Colonic mucosa (tissue), 4 donors: Measurements from ENCODE around the gene HNRNPR. TPM values are rescaled to one million over a fixed set of nuclear protein-coding genes. Genes with fewer than 3 reads are reported as not detected.

Experiments
- DNase-seq: peaks from one replicate; pipeline ENCODE4 v3.0.0-alpha.2; 2020
- H3K27ac ChIP-seq: fragments of 200-600 bp; one replicate; pipeline ENCODE4 v1.8.0; 2021
- H3K27me3 ChIP-seq: fragments of 200-600 bp; one replicate; pipeline ENCODE4 v1.8.0; 2021
- H3K36me3 ChIP-seq: fragments of 200-600 bp; one replicate; pipeline ENCODE4 v1.8.0; 2021
- H3K4me1 ChIP-seq: fragments of 200-600 bp; one replicate; pipeline ENCODE4 v1.8.0; 2021; ENCODE audit warnings: mild to moderate bottlenecking
- H3K4me3 ChIP-seq: fragments of 200-600 bp; one replicate; pipeline ENCODE4 v1.8.0; 2021
- H3K9ac ChIP-seq, 2 donors: one replicate each; pipeline ENCODE4 v1.7.0; 2013; ENCODE audit warnings: control low read depth in 2 of 2, low read depth in 2 of 2, low read length in 2 of 2
- H3K9me3 ChIP-seq: fragments of 200-600 bp; one replicate; pipeline ENCODE4 v1.8.0; 2021
- CTCF ChIP-seq: fragments of 200-600 bp; IDR thresholded peaks from one replicate; pipeline ENCODE4 v1.8.0; 2022; ENCODE audit warnings: antibody characterized with exemption, mild to moderate bottlenecking
- intact Hi-C: fragments of 100-400 bp; cut with DNase I; formaldehyde crosslinking; loops from one replicate; pipeline ENCODE4 v1.14.1; 2022
- total RNA-seq, 2 donors: library from RNA; stranded (reverse); fragmentation: NEBNext Ultra II Directional in 1 of 2; extraction: Animal tissue kit (Norgen Biotek cat#: 25700) in 1 of 2; gene quantifications; one replicate each; pipeline ENCODE4 v1.2.1, GENCODE V29; 2021
- donor health status: healthy.
- donor health status: DM: no; HTN: no; CAD: no.
- donor health status: DM: no; HTN: no; CAD: no.

Gene HNRNPR
- total RNA-seq, 2 donors from 2014 or later, result 103 to 165 TPM

GRCh38 chr1:23291706-23292105 lies 52.4 kb downstream of the HNRNPR start:
- DNase-seq, result no peak
- Histone ChIP-seq H3K4me1 (no peaks in the 10 kb centered on the region), H3K4me3 (no peak overlapping the region), H3K27ac (no peak overlapping the region), H3K9me3 (no peaks in the 10 kb centered on the region), H3K27me3 (no peaks in the 10 kb centered on the region), H3K9ac (no peak overlapping the region), H3K36me3 (no peaks in the 10 kb centered on the region)
- intact Hi-C loops, result no loop called here
- no peak for TF ChIP-seq CTCF

GRCh38 chr1:23290836-23291565 lies 53.1 kb downstream of the HNRNPR start:
- intact Hi-C loops, result no loop called here
- no peak for TF ChIP-seq CTCF

GRCh38 chr1:23288671-23289070 lies 55.4 kb downstream of the HNRNPR start:
- no peak overlapping the region for H3K4me3 ChIP-seq
- no peak overlapping the region for H3K9ac ChIP-seq
- intact Hi-C loops, result no loop called here
- no peak overlapping the region for H3K27ac ChIP-seq
- TF ChIP-seq CTCF, result no peak
- no peaks in the 10 kb centered on the region for H3K4me1 ChIP-seq
- no peak for DNase-seq
- no peaks in the 10 kb centered on the region for H3K36me3 ChIP-seq
- no peaks in the 10 kb centered on the region for H3K27me3 ChIP-seq
- no peaks in the 10 kb centered on the region for H3K9me3 ChIP-seq

More at GRCh38 chr1:23290836-23291565, 53.1 kb downstream of the HNRNPR start:
- Histone ChIP-seq H3K4me3 (no peak overlapping the region), H3K9ac (no peak overlapping the region), H3K27ac (no peak overlapping the region), H3K4me1 (no peaks in the 10 kb centered on the region), H3K36me3 (no peaks in the 10 kb centered on the region), H3K9me3 (no peaks in the 10 kb centered on the region), H3K27me3 (no peaks in the 10 kb centered on the region)
- no peak for DNase-seq

- no peaks in the 10 kb centered on the region for H3K27me3 ChIP-seq
- no peaks in the 10 kb centered on the region for H3K9me3 ChIP-seq
- DNase-seq, result no peak
- H3K36me3 ChIP-seq, result no peaks in the 10 kb centered on the region
- no peak for TF ChIP-seq CTCF
- H3K9ac ChIP-seq, result no peak overlapping the region
- intact Hi-C loops, result no loop called here
- H3K4me3 ChIP-seq, result no peak overlapping the region
- H3K27ac ChIP-seq, result no peak overlapping the region
- H3K4me1 ChIP-seq, result no peaks in the 10 kb centered on the region
Observed at GRCh38 chr1:23288201-23288600, 55.9 kb downstream of the HNRNPR start.

GRCh38 chr1:23286401-23286800 lies 57.7 kb downstream of the HNRNPR start:
- no peaks in the 10 kb centered on the region for H3K9me3 ChIP-seq
- DNase-seq, result no peak
- no peak overlapping the region for H3K27ac ChIP-seq
- intact Hi-C loops, result no loop called here
- no peak overlapping the region for H3K9ac ChIP-seq
- no peak for TF ChIP-seq CTCF
- no peak overlapping the region for H3K4me3 ChIP-seq
- no peaks in the 10 kb centered on the region for H3K4me1 ChIP-seq
- no peaks in the 10 kb centered on the region for H3K36me3 ChIP-seq
- H3K27me3 ChIP-seq, result no peaks in the 10 kb centered on the region
